Fibroblast of lung (primary cell): Measurements from ENCODE around the gene RANBP1.

ENCODE experiments used
- EZH2 ChIP-seq: IDR thresholded peaks from 2 replicates; pipeline ENCODE4 v1.5.1; 2012; ENCODE audit warnings: low read length, control low read depth, mild to moderate bottlenecking; ENCODE audit errors: missing control alignments
- TF ChIP-seq, protein P1 (sequence below), 2 donors: IDR thresholded peaks in 1 of 2; conservative IDR thresholded peaks in 1 of 2; 1 replicate in 1 of 2; 2 replicates in 1 of 2; pipeline ENCODE4 v1.5.1; 2011 to 2012; ENCODE audit warnings: low read length in 2 of 2, control low read depth in 1 of 2, inconsistent platforms in 1 of 2, low read depth in 1 of 2, mild to moderate bottlenecking in 1 of 2

DNA sequence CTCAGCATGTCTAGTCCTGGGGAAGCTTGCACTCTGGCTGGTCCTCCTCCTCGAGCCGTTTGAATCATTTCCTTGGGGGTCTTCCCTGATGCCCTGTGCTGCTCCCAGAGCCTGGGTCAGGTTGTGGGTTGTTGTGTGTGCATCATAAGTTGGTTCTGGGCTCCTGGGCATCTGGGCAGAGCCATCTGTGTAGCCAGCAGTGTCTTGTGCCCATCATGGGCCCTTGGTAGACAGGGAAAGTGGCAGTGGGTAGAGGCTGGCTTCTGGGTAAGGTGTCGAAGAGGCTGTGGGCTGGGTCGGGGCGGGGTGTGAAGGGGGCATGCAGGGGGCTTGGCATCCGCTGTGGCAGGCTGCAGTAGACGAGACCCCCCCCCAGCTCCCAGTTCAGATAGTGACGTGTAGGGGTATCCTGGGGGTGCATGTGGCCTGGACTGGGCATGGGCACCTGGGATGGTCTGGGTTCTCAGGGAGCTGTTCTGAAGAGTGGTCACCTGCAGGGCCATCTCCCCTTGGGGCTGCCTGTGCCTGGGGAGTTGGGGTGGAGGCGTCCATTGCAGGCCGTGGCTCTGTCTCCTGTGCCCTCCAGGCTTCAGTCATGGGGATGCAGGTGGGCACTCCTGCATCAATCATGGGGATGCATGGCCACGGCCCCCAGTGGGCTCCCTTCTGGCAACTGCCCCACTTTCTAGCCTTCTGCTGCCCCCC is 8.3 kb downstream of the RANBP1 start:
- TF ChIP-seq, protein P1, sequence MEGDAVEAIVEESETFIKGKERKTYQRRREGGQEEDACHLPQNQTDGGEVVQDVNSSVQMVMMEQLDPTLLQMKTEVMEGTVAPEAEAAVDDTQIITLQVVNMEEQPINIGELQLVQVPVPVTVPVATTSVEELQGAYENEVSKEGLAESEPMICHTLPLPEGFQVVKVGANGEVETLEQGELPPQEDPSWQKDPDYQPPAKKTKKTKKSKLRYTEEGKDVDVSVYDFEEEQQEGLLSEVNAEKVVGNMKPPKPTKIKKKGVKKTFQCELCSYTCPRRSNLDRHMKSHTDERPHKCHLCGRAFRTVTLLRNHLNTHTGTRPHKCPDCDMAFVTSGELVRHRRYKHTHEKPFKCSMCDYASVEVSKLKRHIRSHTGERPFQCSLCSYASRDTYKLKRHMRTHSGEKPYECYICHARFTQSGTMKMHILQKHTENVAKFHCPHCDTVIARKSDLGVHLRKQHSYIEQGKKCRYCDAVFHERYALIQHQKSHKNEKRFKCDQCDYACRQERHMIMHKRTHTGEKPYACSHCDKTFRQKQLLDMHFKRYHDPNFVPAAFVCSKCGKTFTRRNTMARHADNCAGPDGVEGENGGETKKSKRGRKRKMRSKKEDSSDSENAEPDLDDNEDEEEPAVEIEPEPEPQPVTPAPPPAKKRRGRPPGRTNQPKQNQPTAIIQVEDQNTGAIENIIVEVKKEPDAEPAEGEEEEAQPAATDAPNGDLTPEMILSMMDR (conservative IDR thresholded peaks at IDR 0.05 in 1 of 2, IDR thresholded peaks at IDR 0.05 in 1 of 2; ENCODE audit: low read depth in 1 of 2, low read length in 2 of 2) = no peak
- no peak for TF ChIP-seq EZH2
